HL-60/S4 treated with phorbol 12-myristate 13-acetate at 8.2 ng/mL for 4 days and 3 days (cell line): ENCODE data around the gene FLVCR2.
"Not testable (repeated sequence)": the region's sequence is repeated elsewhere in the genome, so short reads cannot be mapped to it uniquely, and the experiment has no call there.

Experiments used
- in situ Hi-C: fragments of 300-500 bp; cut with MboI; formaldehyde crosslinking; loops from 2 replicates; pipeline ENCODE4 v1.15.0; 2022; ENCODE audit warnings: low sequenced_read_pairs

The FLVCR2 gene

GRCh38 chr14:75660238-75660629, 81.8 kb downstream of the FLVCR2 start:
- in situ Hi-C loops: no loop called here

GRCh38 chr14:75660630-75661498, 82.4 kb downstream of the FLVCR2 start, which contains the start of the genes ERG28 and TTLL5:
ERG28 (minus strand) TSS chr14:75660876; CDS start chr14:75657502, 3,374 bp downstream.
TTLL5 (plus strand) TSS chr14:75661246; CDS start chr14:75663150, 1,904 bp downstream.
- in situ Hi-C loops: no loop called here

- in situ Hi-C loops: no loop called here
These were observed 83.0 kb downstream of the FLVCR2 start for GRCh38 chr14:75661499-75661814.

GRCh38 chr14:75662966-75663365, 84.5 kb downstream of the FLVCR2 start:
- in situ Hi-C loops: no loop called here

GRCh38 chr14:75667099-75667765, 88.8 kb downstream of the FLVCR2 start:
- in situ Hi-C loops: no loop called here

GRCh38 chr14:75672605-75673192, 94.3 kb downstream of the FLVCR2 start:
- in situ Hi-C loops: no loop called here

- in situ Hi-C loops: no loop called here
These were observed 95.1 kb downstream of the FLVCR2 start for GRCh38 chr14:75673345-75674035.

GRCh38 chr14:75675265-75675960, 97.0 kb downstream of the FLVCR2 start:
- in situ Hi-C loops: no loop called here

- in situ Hi-C loops: no loop called here
These were observed 107.5 kb downstream of the FLVCR2 start for GRCh38 chr14:75685910-75686309.

- in situ Hi-C loops: no loop called here
These were observed 110.6 kb downstream of the FLVCR2 start for GRCh38 chr14:75689012-75689411.

- in situ Hi-C loops: no loop called here
These were observed 111.6 kb downstream of the FLVCR2 start for GRCh38 chr14:75690010-75690409.

- in situ Hi-C loops: not testable (repeated sequence)
These were observed 116.6 kb downstream of the FLVCR2 start for GRCh38 chr14:75695025-75695424.

- in situ Hi-C loops: no loop called here
These were observed 119.0 kb downstream of the FLVCR2 start for GRCh38 chr14:75697386-75697785.
